ENCODE data around the gene CCNE1. TPM values are rescaled to one million over a fixed set of nuclear protein-coding genes. Genes with fewer than 3 reads are reported as not detected.
A peak's percentile ranks its signal among the peaks of the same experiment; 100 is the strongest.

CCNE1 gene
- total and polyA plus RNA-seq, 9 of the 15 experiments (the other 6 are each of a cell fraction or from before 2014, with no cell fraction given): 6.2 to 41.0 (median 31.6) TPM

GRCh38 chr19:29811125-29812079 lies at the start of gene CCNE1 (continued):
- no peak for TF ChIP-seq RAD51 (IDR thresholded peaks at IDR 0.05; ENCODE audit: borderline replicate concordance, low read depth)
- TF ChIP-seq TBL1XR1 (IDR thresholded peaks at IDR 0.05; ENCODE audit: low read length in 2 of 2): no peak
- peak in 1 of 2 experiments; percentile 63; a peak in 1 of 4 replicates for TF ChIP-seq TEAD1 (CRISPR knock-in tag; IDR thresholded peaks at IDR 0.05)
- no peak for TF ChIP-seq ZNF518B (CRISPR knock-in tag; IDR thresholded peaks at IDR 0.05)
- TF ChIP-seq ZNF398 (CRISPR knock-in tag; IDR thresholded peaks at IDR 0.05): no peak
- 0 out of 2 replicates have a peak, but pooled peaks have one; percentile 43 for TF ChIP-seq CREB3L1 (IDR thresholded peaks at IDR 0.05; ENCODE audit: borderline replicate concordance, low read depth)
- no peak for TF ChIP-seq POU5F1 (IDR thresholded peaks at IDR 0.05; ENCODE audit: borderline replicate concordance, low read depth, low read length, partially characterized antibody)
- no peak for TF ChIP-seq BCOR (IDR thresholded peaks at IDR 0.05)
- no peak for TF ChIP-seq ZNF77 (CRISPR knock-in tag; IDR thresholded peaks at IDR 0.05)
- TF ChIP-seq GABPB1 (CRISPR knock-in tag; IDR thresholded peaks at IDR 0.05): peak; percentile 51; the same call in 1 of the 2 replicates
- TF ChIP-seq BRF2 (IDR thresholded peaks at IDR 0.05; ENCODE audit: borderline replicate concordance, insufficient read depth, insufficient read length): no peak
- TF ChIP-seq EHMT2 (IDR thresholded peaks at IDR 0.05): no peak
- no peak for TF ChIP-seq FOXP1 (CRISPR knock-in tag; IDR thresholded peaks at IDR 0.05)
- TF ChIP-seq ZBTB5 (IDR thresholded peaks at IDR 0.05): no peak
- no peak for TF ChIP-seq BHLHE40 (IDR thresholded peaks at IDR 0.05; ENCODE audit: low read length)
- TF ChIP-seq XRCC3 (IDR thresholded peaks at IDR 0.05): no peak
